GM19455 (cell line): ENCODE measurements around the gene MAGEA2B.
"Not testable (repeated sequence)": the region's sequence is repeated elsewhere in the genome, so short reads cannot be mapped to it uniquely, and the experiment has no call there.

Source experiments
- ATAC-seq: cut with Tn5 transposase; IDR thresholded peaks from one replicate; pipeline ENCODE4 v1.9.1; 2021; ENCODE audit not compliant: unreplicated experiment

The MAGEA2B gene

GRCh38 chrX:152754871-152755270 lies 40.4 kb downstream of the MAGEA2B start:
- ATAC-seq, result not testable (repeated sequence)

GRCh38 chrX:152758918-152759317 lies 44.5 kb downstream of the MAGEA2B start, which contains the start of gene CSAG3:
TSS of gene CSAG3 (plus strand) at chrX:152759218.
- ATAC-seq, result not testable (repeated sequence)

- ATAC-seq, result not testable (repeated sequence)
Observed at GRCh38 chrX:152759544-152759943, 45.1 kb downstream of the MAGEA2B start.

DNA sequence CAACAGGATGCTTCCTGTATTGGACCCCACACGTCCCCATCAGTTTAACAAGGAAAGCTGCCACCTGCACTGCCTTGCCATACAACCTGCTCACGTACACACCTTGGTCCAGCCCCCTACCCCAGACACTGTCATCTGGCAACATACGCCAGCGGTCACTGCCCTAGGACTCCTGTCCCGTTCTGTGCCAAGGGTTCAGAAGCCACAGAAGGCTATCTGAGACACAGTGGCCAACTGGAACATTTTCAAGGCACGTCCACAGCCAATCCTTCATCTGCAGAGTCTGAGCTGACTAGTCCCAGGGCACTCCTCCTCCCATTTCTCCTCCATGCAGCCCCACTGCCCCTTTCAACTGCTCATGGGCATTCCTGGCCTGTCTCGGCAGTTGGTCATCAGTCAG lies 47.2 kb downstream of the MAGEA2B start:
- ATAC-seq, result not testable (repeated sequence)

- ATAC-seq, result not testable (repeated sequence)
Observed at GRCh38 chrX:152766562-152766961, 52.1 kb downstream of the MAGEA2B start.
